ENCODE measurements around the gene TNFRSF6B. TPM values are rescaled to one million over a fixed set of nuclear protein-coding genes. Genes with fewer than 3 reads are reported as not detected.

The TNFRSF6B gene
- polyA plus RNA-seq, 1 of the 3 experiments (the other 2 are of a cell fraction) = 9.4 TPM

GRCh38 chr20:63678667-63679465, 17.6 kb upstream of the TNFRSF6B start:
- Histone ChIP-seq H3K36me3 (replicated peaks in 1 of 2; ENCODE audit: control insufficient read depth in 1 of 2, insufficient read depth in 2 of 2, low read length in 1 of 2) (peaks cover 6 to 8% of the 10 kb centered on the region in 2 experiments), H3K79me2 (ENCODE audit: insufficient read depth) (no peaks in the 10 kb centered on the region), H3K27me3 (ENCODE audit: insufficient read depth) (no peaks in the 10 kb centered on the region), H3K4me1 (ENCODE audit: control insufficient read depth in 1 of 2, insufficient read depth in 2 of 2, low read depth in 1 of 2, low read length in 1 of 2) (peaks cover 0 to 16% of the 10 kb centered on the region in 2 experiments; a peak in 3 of 4 replicates), H3K4me2 (no peak overlapping the region), H3K9me3 (no peaks in the 10 kb centered on the region), H3K9me2 (no peaks in the 10 kb centered on the region), H3K4me3 (ENCODE audit: low read depth in 2 of 2, low read length in 1 of 2) (no peak overlapping the region), H3K27ac (ENCODE audit: low read depth in 2 of 2, low read length in 1 of 2) (no peak overlapping the region), H3F3A (replicated peaks; ENCODE audit: insufficient read depth) (peaks cover 12% of the 10 kb centered on the region), H4K20me1 (ENCODE audit: insufficient read depth) (no peaks in the 10 kb centered on the region), H2AFZ (ENCODE audit: low read depth) (no peak overlapping the region), H3K9ac (no peak overlapping the region)
- TF ChIP-seq MXI1 (IDR thresholded peaks at IDR 0.05; ENCODE audit: low read depth, low read length) = no peak
- TF ChIP-seq TCF12 (IDR thresholded peaks at IDR 0.05) = no peak
- no peak for TF ChIP-seq FOSL2 (IDR thresholded peaks at IDR 0.05; ENCODE audit: borderline replicate concordance, low read depth)
- no peak for TF ChIP-seq POLR2AphosphoS5 (IDR thresholded peaks at IDR 0.05; ENCODE audit: low read depth, low read length)
- TF ChIP-seq RFX5 (IDR thresholded peaks at IDR 0.05; ENCODE audit: low read length) = no peak
- TF ChIP-seq GABPA (IDR thresholded peaks at IDR 0.05; ENCODE audit: low read depth) = no peak
- TF ChIP-seq FOXJ3 (CRISPR knock-in tag; IDR thresholded peaks at IDR 0.05) = no peak
- no peak for TF ChIP-seq SMC3 (IDR thresholded peaks at IDR 0.05; ENCODE audit: low read depth, low read length)
- TF ChIP-seq TAF1 (IDR thresholded peaks at IDR 0.05; ENCODE audit: borderline replicate concordance, low read depth, low read length) = no peak
- no peak for DNase-seq
- ChIA-PET POLR2A (no interaction called here), CTCF (no interaction called here)
- WGBS (ENCODE audit: low lambda C conversion rate) = 90% methylated on average over 38 of the region's 38 CpGs

GRCh38 chr20:63679799-63680305, 16.6 kb upstream of the TNFRSF6B start:
- H3K9me2 ChIP-seq = no peaks in the 10 kb centered on the region
- no peaks in the 10 kb centered on the region for H3K79me2 ChIP-seq (ENCODE audit: insufficient read depth)
- no peak overlapping the region for H3K9ac ChIP-seq
- WGBS (ENCODE audit: low lambda C conversion rate) = 93% methylated on average over 11 of the region's 19 CpGs
- H3K4me2 ChIP-seq = no peak overlapping the region
- H3F3A ChIP-seq (replicated peaks; ENCODE audit: insufficient read depth) = peaks cover 12% of the 10 kb centered on the region
- no peaks in the 10 kb centered on the region for H3K27me3 ChIP-seq (ENCODE audit: insufficient read depth)
- H2AFZ ChIP-seq (ENCODE audit: low read depth) = no peak overlapping the region
- no peaks in the 10 kb centered on the region for H4K20me1 ChIP-seq (ENCODE audit: insufficient read depth)
- TF ChIP-seq SIN3A (IDR thresholded peaks at IDR 0.05; ENCODE audit: borderline replicate concordance, low read depth, low read length) (no peak), FOSL2 (IDR thresholded peaks at IDR 0.05; ENCODE audit: borderline replicate concordance, low read depth) (no peak), NFIC (IDR thresholded peaks at IDR 0.05; ENCODE audit: borderline replicate concordance) (no peak), JUND (IDR thresholded peaks at IDR 0.05) (no peak), FOXJ3 (CRISPR knock-in tag; IDR thresholded peaks at IDR 0.05) (no peak), EP300 (IDR thresholded peaks at IDR 0.05; ENCODE audit: borderline replicate concordance in 1 of 2, low read depth in 1 of 2, low read length in 1 of 2) (no peak), RCOR1 (IDR thresholded peaks at IDR 0.05; ENCODE audit: low read length) (no peak), RAD21 (IDR thresholded peaks at IDR 0.05; ENCODE audit: low read length) (no peak), PBX3 (IDR thresholded peaks at IDR 0.05) (no peak), ELF1 (IDR thresholded peaks at IDR 0.05) (no peak), USF2 (IDR thresholded peaks at IDR 0.05; ENCODE audit: borderline replicate concordance, low read depth, low read length) (no peak)
- TF ChIP-seq, protein P1, sequence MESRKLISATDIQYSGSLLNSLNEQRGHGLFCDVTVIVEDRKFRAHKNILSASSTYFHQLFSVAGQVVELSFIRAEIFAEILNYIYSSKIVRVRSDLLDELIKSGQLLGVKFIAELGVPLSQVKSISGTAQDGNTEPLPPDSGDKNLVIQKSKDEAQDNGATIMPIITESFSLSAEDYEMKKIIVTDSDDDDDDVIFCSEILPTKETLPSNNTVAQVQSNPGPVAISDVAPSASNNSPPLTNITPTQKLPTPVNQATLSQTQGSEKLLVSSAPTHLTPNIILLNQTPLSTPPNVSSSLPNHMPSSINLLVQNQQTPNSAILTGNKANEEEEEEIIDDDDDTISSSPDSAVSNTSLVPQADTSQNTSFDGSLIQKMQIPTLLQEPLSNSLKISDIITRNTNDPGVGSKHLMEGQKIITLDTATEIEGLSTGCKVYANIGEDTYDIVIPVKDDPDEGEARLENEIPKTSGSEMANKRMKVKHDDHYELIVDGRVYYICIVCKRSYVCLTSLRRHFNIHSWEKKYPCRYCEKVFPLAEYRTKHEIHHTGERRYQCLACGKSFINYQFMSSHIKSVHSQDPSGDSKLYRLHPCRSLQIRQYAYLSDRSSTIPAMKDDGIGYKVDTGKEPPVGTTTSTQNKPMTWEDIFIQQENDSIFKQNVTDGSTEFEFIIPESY (IDR thresholded peaks at IDR 0.05; ENCODE audit: borderline replicate concordance, low read depth) = no peak
- H3K27ac ChIP-seq (ENCODE audit: low read depth in 2 of 2, low read length in 1 of 2) = no peak overlapping the region
- peaks cover 5 to 6% of the 10 kb centered on the region in 2 experiments for H3K36me3 ChIP-seq (replicated peaks in 1 of 2; ENCODE audit: control insufficient read depth in 1 of 2, insufficient read depth in 2 of 2, low read length in 1 of 2)
- H3K4me1 ChIP-seq (ENCODE audit: control insufficient read depth in 1 of 2, insufficient read depth in 2 of 2, low read depth in 1 of 2, low read length in 1 of 2) = peaks cover 0 to 16% of the 10 kb centered on the region in 2 experiments; a peak in 3 of 4 replicates
- H3K9me3 ChIP-seq = no peaks in the 10 kb centered on the region
- no peak overlapping the region for H3K4me3 ChIP-seq (ENCODE audit: low read depth in 2 of 2, low read length in 1 of 2)
- CTCF ChIA-PET = no interaction called here
- DNase-seq = no peak
- POLR2A ChIA-PET = no interaction called here

Data from SK-N-SH (cell line).